Measurements from ENCODE around the gene CDYL2. TPM values are rescaled to one million over a fixed set of nuclear protein-coding genes. Genes with fewer than 3 reads are reported as not detected.

Gene CDYL2, protein sequence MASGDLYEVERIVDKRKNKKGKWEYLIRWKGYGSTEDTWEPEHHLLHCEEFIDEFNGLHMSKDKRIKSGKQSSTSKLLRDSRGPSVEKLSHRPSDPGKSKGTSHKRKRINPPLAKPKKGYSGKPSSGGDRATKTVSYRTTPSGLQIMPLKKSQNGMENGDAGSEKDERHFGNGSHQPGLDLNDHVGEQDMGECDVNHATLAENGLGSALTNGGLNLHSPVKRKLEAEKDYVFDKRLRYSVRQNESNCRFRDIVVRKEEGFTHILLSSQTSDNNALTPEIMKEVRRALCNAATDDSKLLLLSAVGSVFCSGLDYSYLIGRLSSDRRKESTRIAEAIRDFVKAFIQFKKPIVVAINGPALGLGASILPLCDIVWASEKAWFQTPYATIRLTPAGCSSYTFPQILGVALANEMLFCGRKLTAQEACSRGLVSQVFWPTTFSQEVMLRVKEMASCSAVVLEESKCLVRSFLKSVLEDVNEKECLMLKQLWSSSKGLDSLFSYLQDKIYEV
- 0.19 to 1.1 TPM (median 0.56 TPM) in 5 replicates for total RNA-seq (2022; extraction: Qiagen RNA extraction; ENCODE audit: low read depth)

GRCh38 chr16:80804526-80805383 lies at the start of gene CDYL2:
Gene CDYL2 (minus strand): TSS chr16:80804598. CDS start chr16:80804173, 425 bp downstream.

Other genes with a start within 250 kb of the CDYL2 start
- 121 to 140 TPM (median 129 TPM) in 5 replicates for gene CMC2, start 202.3 kb upstream of the CDYL2 start, total RNA-seq (2022; extraction: Qiagen RNA extraction; ENCODE audit: low read depth)
- gene CENPN, start 202.6 kb upstream of the CDYL2 start, total RNA-seq (2022; extraction: Qiagen RNA extraction; ENCODE audit: low read depth) = 65.0 to 120 TPM (median 76.0 TPM) in 5 replicates
- gene ATMIN, start 231.2 kb upstream of the CDYL2 start, total RNA-seq (2022; extraction: Qiagen RNA extraction; ENCODE audit: low read depth) = 27.5 to 32.8 TPM (median 31.6 TPM) in 5 replicates

All from A549 treated with RU486 at 1 μM for 4 hours (cell line).